Activated CD4-positive, alpha-beta T cell treated with anti-CD3 and anti-CD28 coated beads for 4 hours (primary cell): Measurements from ENCODE around the gene HPS5.
"Not testable (repeated sequence)": the region's sequence is repeated elsewhere in the genome, so short reads cannot be mapped to it uniquely, and the experiment has no call there.

Experiments
- DNase-seq, 2 donors: peaks; one replicate each; pipeline ENCODE4 v3.0.0-alpha.2; 2020

The HPS5 gene

GRCh38 chr11:18321969-18322711 is at the start of gene HPS5, which contains the start of gene GTF2H1:
HPS5 (minus strand) TSS chr11:18322140; CDS start chr11:18317858, 4,282 bp downstream.
GTF2H1 (plus strand) TSS chr11:18322567; CDS start chr11:18333075, 10,508 bp downstream.
- DNase-seq, result peak; percentile 94 to 96

- DNase-seq, result no peak
Measured at GRCh38 chr11:18371279-18371678, 49.3 kb upstream of the HPS5 start.

GRCh38 chr11:18369398-18369797 is 47.5 kb upstream of the HPS5 start:
- DNase-seq, result no peak

GRCh38 chr11:18368221-18368620 is 46.3 kb upstream of the HPS5 start:
- no peak for DNase-seq

GRCh38 chr11:18367431-18367830 is 45.5 kb upstream of the HPS5 start:
- no peak for DNase-seq

GRCh38 chr11:18366286-18366685 is 44.3 kb upstream of the HPS5 start:
- no peak for DNase-seq

GRCh38 chr11:18365741-18366140 is 43.8 kb upstream of the HPS5 start:
- no peak for DNase-seq

- DNase-seq, result no peak
Measured at GRCh38 chr11:18364495-18365073, 42.6 kb upstream of the HPS5 start.

- DNase-seq, result no peak
Measured at GRCh38 chr11:18361154-18361553, 39.2 kb upstream of the HPS5 start.

GRCh38 chr11:18358646-18359045 is 36.7 kb upstream of the HPS5 start:
- no peak for DNase-seq

GRCh38 chr11:18352581-18352980 is 30.6 kb upstream of the HPS5 start:
- no peak for DNase-seq

GRCh38 chr11:18347471-18348125 is 25.7 kb upstream of the HPS5 start:
- no peak for DNase-seq

GRCh38 chr11:18332891-18333290 is 11.0 kb upstream of the HPS5 start:
- no peak for DNase-seq

GRCh38 chr11:18332302-18332701 is 10.4 kb upstream of the HPS5 start:
- peak in 1 of 2 donors; percentile 7 for DNase-seq

GRCh38 chr11:18330921-18331320 is 9.0 kb upstream of the HPS5 start:
- no peak for DNase-seq

GRCh38 chr11:18329196-18329870 is 7.4 kb upstream of the HPS5 start:
- no peak for DNase-seq

- DNase-seq, result no peak
Measured at GRCh38 chr11:18324381-18324780, 2.4 kb upstream of the HPS5 start.

- not testable (repeated sequence) for DNase-seq
Measured at GRCh38 chr11:18323881-18324280, 1.9 kb upstream of the HPS5 start.

- no peak for DNase-seq
Measured at GRCh38 chr11:18322818-18323570, 1.1 kb upstream of the HPS5 start.

- DNase-seq, result no peak
Measured at GRCh38 chr11:18321578-18321968, 367 bp downstream of the HPS5 start.

- no peak for DNase-seq
Measured at GRCh38 chr11:18320617-18321016, 1.3 kb downstream of the HPS5 start.

- no peak for DNase-seq
Measured at GRCh38 chr11:18319914-18320313, 2.0 kb downstream of the HPS5 start.

GRCh38 chr11:18317551-18317950 is 4.4 kb downstream of the HPS5 start:
- no peak for DNase-seq
